CD4-positive, alpha-beta T cell (primary cell): Measurements from ENCODE around the gene LSG1. TPM values are rescaled to one million over a fixed set of nuclear protein-coding genes. Genes with fewer than 3 reads are reported as not detected.

Source experiments
- ATAC-seq: fragments of 200-7000 bp; cut with Tn5 transposase; one replicate; pipeline ENCODE4 v1.10.0; 2022; ENCODE audit warnings: mild to moderate bottlenecking; ENCODE audit not compliant: poor library complexity
- CTCF ChIA-PET: fragments of 350-600 bp; sonication (Branson Sonifier 250); formaldehyde crosslinking; loops from one replicate; lab custom pipeline; 2021; ENCODE audit warnings: antibody characterized with exemption, inconsistent platforms; lab: Charles Lee
- POLR2A ChIA-PET: fragments of 350-600 bp; sonication (Branson Sonifier 250); formaldehyde crosslinking; loops from one replicate; lab custom pipeline; 2021; ENCODE audit warnings: antibody characterized with exemption, inconsistent platforms; lab: Charles Lee
- DNase-seq, 14 experiments: peaks; one replicate each; pipeline ENCODE4 v3.0.0-alpha.2; 2013 to 2020; ENCODE audit warnings: mixed read lengths in 2 of 14
- H3K27ac ChIP-seq, 2 donors: one replicate each; pipeline versions ENCODE4 v1.5.1 to v1.7.0; 2013; ENCODE audit warnings: low read length in 2 of 2, low read depth in 1 of 2, mild to moderate bottlenecking in 1 of 2
- H3K27me3 ChIP-seq, 2 experiments: 1 replicate in 1 of 2; 2 replicates in 1 of 2; pipeline versions ENCODE4 v1.6.1 to v1.7.0; 2013; ENCODE audit warnings: low read length in 2 of 2, control low read depth in 1 of 2, mild to moderate bottlenecking in 1 of 2, moderate library complexity in 1 of 2; ENCODE audit not compliant: insufficient read depth in 2 of 2, control insufficient read depth in 1 of 2
- H3K36me3 ChIP-seq: one replicate; pipeline ENCODE4 v1.6.1; 2013; ENCODE audit warnings: low read length, control low read depth; ENCODE audit not compliant: insufficient read depth
- H3K4me1 ChIP-seq: one replicate; pipeline ENCODE4 v1.6.1; 2013; ENCODE audit warnings: low read length, control low read depth; ENCODE audit not compliant: insufficient read depth
- H3K4me3 ChIP-seq: one replicate; pipeline ENCODE4 v1.5.1; 2013; ENCODE audit warnings: mild to moderate bottlenecking, low read length, moderate library complexity
- H3K9me3 ChIP-seq, 2 experiments: 1 replicate in 1 of 2; 2 replicates in 1 of 2; pipeline versions ENCODE4 v1.6.1 to v1.7.0; 2013; ENCODE audit warnings: low read length in 2 of 2, mild to moderate bottlenecking in 2 of 2, control low read depth in 1 of 2, moderate library complexity in 1 of 2; ENCODE audit not compliant: control insufficient read depth in 1 of 2, insufficient read depth in 1 of 2
- H3K27ac Mint-ChIP-seq: one replicate; pipeline ENCODE4 v1.8.0; 2020; ENCODE audit warnings: mixed read lengths
- H3K27me3 Mint-ChIP-seq: one replicate; pipeline ENCODE4 v1.8.0; 2021; ENCODE audit warnings: mixed read lengths
- H3K36me3 Mint-ChIP-seq: one replicate; pipeline ENCODE4 v1.8.0; 2021; ENCODE audit warnings: low read depth, mixed read lengths
- H3K4me1 Mint-ChIP-seq: one replicate; pipeline ENCODE4 v1.8.0; 2021; ENCODE audit warnings: low read depth, mixed read lengths
- H3K4me3 Mint-ChIP-seq: one replicate; pipeline ENCODE4 v1.8.0; 2020; ENCODE audit warnings: mild to moderate bottlenecking, mixed read lengths
- H3K9me3 Mint-ChIP-seq: one replicate; pipeline ENCODE4 v1.8.0; 2020; ENCODE audit warnings: mixed read lengths
- CTCF ChIP-seq: fragments of 200-600 bp; IDR thresholded peaks from one replicate; pipeline ENCODE4 v1.8.0; 2022; ENCODE audit warnings: antibody characterized with exemption, mild to moderate bottlenecking
- intact Hi-C, 2 experiments: fragments of 100-400 bp; cut with DNase I in 1 of 2; cut with micrococcal nuclease in 1 of 2; formaldehyde crosslinking; loops; one replicate each; pipeline versions ENCODE4 v1.15.1 to v1.9.0; 2023 to 2025; cut with DNase I, micrococcal nuclease
- total RNA-seq, 174 experiments: library from RNA in 2 of 174; stranded (reverse) in 2 of 174; gene quantifications; one replicate each; pipeline ENCODE4 v1.2.3 and lab custom pipeline; 2021 to 2026

The LSG1 gene
- total RNA-seq, 2 experiments from 2014 or later = 37.9 to 44.6 TPM

GRCh38 chr3:194647747-194648146 is 24.2 kb downstream of the LSG1 start:
- ChIA-PET CTCF (interaction anchor here (0.6 kb wide), 1 partner anchor 1267 kb away, joined by 5 read pairs; no protein-coding TSS in a partner anchor), POLR2A (no interaction called here)
- no peaks in the 10 kb centered on the region for H3K9me3 ChIP-seq
- intact Hi-C loops = no loop called here
- H3K27me3 ChIP-seq = no peaks in the 10 kb centered on the region
- no peak overlapping the region for H3K27ac ChIP-seq
- H3K27ac Mint-ChIP-seq = no peak overlapping the region
- H3K27me3 Mint-ChIP-seq = no peaks in the 10 kb centered on the region
- TF ChIP-seq CTCF = no peak
- no peak for ATAC-seq
- H3K4me1 ChIP-seq = no peaks in the 10 kb centered on the region
- H3K4me3 Mint-ChIP-seq = no peak overlapping the region
- peaks cover 78% of the 10 kb centered on the region for H3K36me3 ChIP-seq
- no peaks in the 10 kb centered on the region for H3K4me1 Mint-ChIP-seq
- no peak overlapping the region for H3K4me3 ChIP-seq
- H3K9me3 Mint-ChIP-seq = no peaks in the 10 kb centered on the region
- peaks cover 91% of the 10 kb centered on the region for H3K36me3 Mint-ChIP-seq
- no peak for DNase-seq

DNA sequence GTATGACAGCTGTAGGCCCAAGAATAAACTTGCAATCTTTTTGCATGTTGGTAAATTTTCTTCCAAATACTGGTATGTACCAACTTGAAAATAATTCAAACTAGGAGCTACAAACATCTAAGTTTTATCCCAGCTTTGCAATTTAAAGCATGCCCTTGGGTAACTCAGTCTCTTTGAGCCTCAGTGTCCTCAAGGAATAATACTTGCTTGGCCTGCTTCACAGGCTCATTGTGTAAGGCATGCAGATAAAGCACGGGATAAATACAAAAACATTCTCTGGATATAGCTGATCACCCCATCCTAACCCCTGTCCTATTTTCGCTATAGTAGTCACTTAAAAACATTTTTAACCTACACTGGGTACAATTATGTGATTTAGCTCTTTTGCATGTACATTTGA is 29.2 kb downstream of the LSG1 start:
- CTCF ChIA-PET = interaction anchor here (0.7 kb wide), 1 partner anchor 121 kb away, joined by 3 read pairs; no protein-coding TSS in a partner anchor
- H3K27ac Mint-ChIP-seq = no peak overlapping the region
- peaks cover 58% of the 10 kb centered on the region for H3K36me3 ChIP-seq
- H3K4me1 Mint-ChIP-seq = peaks cover 15% of the 10 kb centered on the region
- peaks cover 71% of the 10 kb centered on the region for H3K36me3 Mint-ChIP-seq
- H3K4me3 ChIP-seq = no peak overlapping the region
- intact Hi-C loops = no loop called here
- DNase-seq = no peak
- TF ChIP-seq CTCF = no peak
- H3K4me3 Mint-ChIP-seq = no peak overlapping the region
- H3K27me3 Mint-ChIP-seq = no peaks in the 10 kb centered on the region
- POLR2A ChIA-PET = no interaction called here
- H3K9me3 Mint-ChIP-seq = no peaks in the 10 kb centered on the region
- H3K4me1 ChIP-seq = peaks cover 3% of the 10 kb centered on the region
- no peak overlapping the region for H3K27ac ChIP-seq
- no peaks in the 10 kb centered on the region for H3K9me3 ChIP-seq
- no peak for ATAC-seq
- H3K27me3 ChIP-seq = no peaks in the 10 kb centered on the region

DNA sequence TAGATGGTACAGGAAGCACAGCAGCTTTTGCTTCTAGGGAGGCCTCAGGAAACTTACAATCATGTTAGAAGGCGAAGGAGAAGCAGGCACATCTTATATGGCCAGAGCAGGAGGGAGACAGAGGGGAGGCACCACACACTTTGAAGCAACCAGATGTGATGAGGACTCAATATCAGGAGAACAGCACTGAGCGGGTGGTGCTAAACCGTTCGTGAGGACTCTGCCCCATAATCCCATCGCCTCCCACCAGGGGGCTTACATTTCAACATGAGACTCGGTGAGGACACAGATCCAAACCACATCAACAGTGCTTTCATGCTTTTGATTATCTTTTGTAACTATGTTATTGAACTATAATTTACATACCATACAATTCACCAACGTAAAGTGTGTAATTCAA is 31.2 kb downstream of the LSG1 start:
- peak; percentile 32 for TF ChIP-seq CTCF
- no peak overlapping the region for H3K4me3 ChIP-seq
- H3K27ac Mint-ChIP-seq = no peak overlapping the region
- no peak overlapping the region for H3K27ac ChIP-seq
- H3K4me1 ChIP-seq = peaks cover 3% of the 10 kb centered on the region
- H3K27me3 ChIP-seq = no peaks in the 10 kb centered on the region
- peak; percentile 91 for ATAC-seq
- H3K4me1 Mint-ChIP-seq = peaks cover 20% of the 10 kb centered on the region
- H3K4me3 Mint-ChIP-seq = no peak overlapping the region
- CTCF ChIA-PET = interaction anchor here (1.2 kb wide), 1 partner anchor 30 kb away, joined by 3 read pairs; no protein-coding TSS in a partner anchor
- no peaks in the 10 kb centered on the region for H3K9me3 Mint-ChIP-seq
- no peaks in the 10 kb centered on the region for H3K27me3 Mint-ChIP-seq
- H3K36me3 ChIP-seq = peaks cover 44% of the 10 kb centered on the region
- peak in 11 of 14 experiments; percentile 16 to 70 (median 33) for DNase-seq
- no peaks in the 10 kb centered on the region for H3K9me3 ChIP-seq
- H3K36me3 Mint-ChIP-seq = peaks cover 58% of the 10 kb centered on the region
- POLR2A ChIA-PET = no interaction called here
- intact Hi-C loops = no loop called here
